Measurements from ENCODE around the gene ZAP70.

ZAP70 gene

DNA sequence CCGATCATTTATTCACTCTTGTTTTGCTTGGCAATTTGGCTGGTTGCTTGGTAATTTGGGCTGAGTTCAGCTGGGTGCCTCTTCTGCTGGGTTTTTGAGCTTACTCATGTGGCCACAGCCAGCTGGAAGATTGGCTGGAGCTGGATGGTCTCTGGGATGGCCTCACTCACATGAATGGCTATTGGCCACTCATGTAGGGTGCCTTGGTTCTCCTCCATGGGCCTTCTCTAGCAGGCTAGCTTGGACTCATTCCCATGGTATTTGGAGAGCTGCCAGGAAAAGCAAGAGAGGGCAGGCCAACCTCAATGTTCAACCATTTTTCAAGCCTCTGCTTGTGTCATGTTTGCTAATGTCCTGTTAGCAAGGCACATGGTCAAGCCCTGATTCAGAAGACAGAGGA lies 16.9 kb downstream of the ZAP70 start:
- TF ChIP-seq, protein P1, sequence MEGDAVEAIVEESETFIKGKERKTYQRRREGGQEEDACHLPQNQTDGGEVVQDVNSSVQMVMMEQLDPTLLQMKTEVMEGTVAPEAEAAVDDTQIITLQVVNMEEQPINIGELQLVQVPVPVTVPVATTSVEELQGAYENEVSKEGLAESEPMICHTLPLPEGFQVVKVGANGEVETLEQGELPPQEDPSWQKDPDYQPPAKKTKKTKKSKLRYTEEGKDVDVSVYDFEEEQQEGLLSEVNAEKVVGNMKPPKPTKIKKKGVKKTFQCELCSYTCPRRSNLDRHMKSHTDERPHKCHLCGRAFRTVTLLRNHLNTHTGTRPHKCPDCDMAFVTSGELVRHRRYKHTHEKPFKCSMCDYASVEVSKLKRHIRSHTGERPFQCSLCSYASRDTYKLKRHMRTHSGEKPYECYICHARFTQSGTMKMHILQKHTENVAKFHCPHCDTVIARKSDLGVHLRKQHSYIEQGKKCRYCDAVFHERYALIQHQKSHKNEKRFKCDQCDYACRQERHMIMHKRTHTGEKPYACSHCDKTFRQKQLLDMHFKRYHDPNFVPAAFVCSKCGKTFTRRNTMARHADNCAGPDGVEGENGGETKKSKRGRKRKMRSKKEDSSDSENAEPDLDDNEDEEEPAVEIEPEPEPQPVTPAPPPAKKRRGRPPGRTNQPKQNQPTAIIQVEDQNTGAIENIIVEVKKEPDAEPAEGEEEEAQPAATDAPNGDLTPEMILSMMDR (IDR thresholded peaks at IDR 0.05; ENCODE audit: control insufficient read depth, extremely low read depth, insufficient read depth), result no peak
- no peak overlapping the region for H3K4me3 ChIP-seq (ENCODE audit: low read depth, low read length)
- DNase-seq (ENCODE audit: low read depth), result no peak

DNA sequence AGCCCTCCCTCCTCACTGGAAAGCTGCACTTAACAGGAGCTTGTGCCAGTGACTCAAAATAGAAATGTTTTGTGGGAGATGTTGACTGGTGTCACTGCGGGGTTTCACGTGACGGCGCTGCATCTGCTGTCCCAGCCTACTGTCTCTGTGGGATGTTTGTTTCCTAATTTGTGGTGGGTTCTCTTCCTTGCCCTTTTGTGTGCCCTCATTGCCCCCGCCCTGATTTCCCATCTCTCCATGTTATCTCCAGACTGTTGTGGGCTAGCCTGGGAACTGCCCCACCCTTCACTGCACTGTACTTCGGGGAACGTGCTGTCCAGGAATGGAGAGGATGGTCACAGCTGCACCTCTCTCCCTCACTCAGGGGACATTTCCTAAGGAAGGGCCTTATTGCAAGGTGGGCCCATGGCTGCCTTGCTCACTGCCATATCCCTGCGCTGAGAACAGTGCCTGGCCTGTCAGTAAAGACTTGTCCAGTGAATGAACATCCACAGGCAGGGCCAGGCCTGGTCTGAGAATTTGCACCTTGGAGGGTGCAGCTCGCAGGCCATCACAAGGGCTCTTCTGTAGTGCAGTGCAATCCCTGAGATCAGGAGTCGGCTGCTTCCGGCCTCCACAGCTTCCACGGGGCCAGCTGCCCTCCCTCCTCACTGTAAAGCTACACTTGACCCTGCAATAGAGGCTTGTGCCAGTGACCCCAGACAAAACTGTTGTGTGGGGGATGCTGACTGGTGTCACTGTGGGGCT lies 18.1 kb downstream of the ZAP70 start:
- TF ChIP-seq, protein P1 (IDR thresholded peaks at IDR 0.05; ENCODE audit: control insufficient read depth, extremely low read depth, insufficient read depth), result no peak
- no peak for DNase-seq (ENCODE audit: low read depth)
- H3K4me3 ChIP-seq (ENCODE audit: low read depth, low read length), result no peak overlapping the region

DNA sequence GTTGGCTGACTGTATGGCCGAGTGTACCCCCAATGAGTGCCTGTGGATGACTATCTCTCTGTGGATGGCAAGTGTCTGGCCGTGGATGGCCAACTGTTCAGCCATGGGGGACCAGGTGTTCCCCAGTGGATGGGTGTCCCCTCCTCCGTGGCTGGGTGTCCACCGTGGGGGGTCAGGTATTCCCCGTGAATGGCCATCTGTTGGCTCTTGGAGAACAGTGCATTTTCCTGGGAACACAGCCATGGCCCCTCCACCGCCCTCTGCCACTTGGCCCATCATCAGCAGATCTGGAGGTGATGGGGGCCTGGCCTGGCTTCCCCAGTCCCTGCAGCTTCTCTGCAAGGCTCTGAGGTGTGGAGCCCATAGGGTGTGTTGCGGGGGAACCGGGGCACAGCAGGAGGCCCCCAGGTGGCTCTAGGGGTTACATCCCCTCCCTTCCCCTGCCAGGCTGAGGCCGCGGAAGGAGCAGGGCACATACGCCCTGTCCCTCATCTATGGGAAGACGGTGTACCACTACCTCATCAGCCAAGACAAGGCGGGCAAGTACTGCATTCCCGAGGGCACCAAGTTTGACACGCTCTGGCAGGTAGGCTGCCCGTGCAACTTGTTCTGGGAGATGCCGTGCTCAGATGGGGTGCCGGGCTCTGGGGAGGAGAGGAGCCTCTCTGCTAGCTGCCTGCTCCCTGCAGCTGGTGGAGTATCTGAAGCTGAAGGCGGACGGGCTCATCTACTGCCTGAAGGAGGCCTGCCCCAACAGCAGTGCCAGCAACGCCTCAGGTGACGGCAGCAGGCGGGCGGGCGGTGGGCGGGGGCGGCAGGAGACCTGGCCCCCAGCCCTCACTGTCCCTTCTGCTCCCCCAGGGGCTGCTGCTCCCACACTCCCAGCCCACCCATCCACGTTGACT lies 19.3 kb downstream of the ZAP70 start:
- no peak overlapping the region for H3K4me3 ChIP-seq (ENCODE audit: low read depth, low read length)
- TF ChIP-seq, protein P1 (IDR thresholded peaks at IDR 0.05; ENCODE audit: control insufficient read depth, extremely low read depth, insufficient read depth), result no peak
- DNase-seq (ENCODE audit: low read depth), result no peak

DNA sequence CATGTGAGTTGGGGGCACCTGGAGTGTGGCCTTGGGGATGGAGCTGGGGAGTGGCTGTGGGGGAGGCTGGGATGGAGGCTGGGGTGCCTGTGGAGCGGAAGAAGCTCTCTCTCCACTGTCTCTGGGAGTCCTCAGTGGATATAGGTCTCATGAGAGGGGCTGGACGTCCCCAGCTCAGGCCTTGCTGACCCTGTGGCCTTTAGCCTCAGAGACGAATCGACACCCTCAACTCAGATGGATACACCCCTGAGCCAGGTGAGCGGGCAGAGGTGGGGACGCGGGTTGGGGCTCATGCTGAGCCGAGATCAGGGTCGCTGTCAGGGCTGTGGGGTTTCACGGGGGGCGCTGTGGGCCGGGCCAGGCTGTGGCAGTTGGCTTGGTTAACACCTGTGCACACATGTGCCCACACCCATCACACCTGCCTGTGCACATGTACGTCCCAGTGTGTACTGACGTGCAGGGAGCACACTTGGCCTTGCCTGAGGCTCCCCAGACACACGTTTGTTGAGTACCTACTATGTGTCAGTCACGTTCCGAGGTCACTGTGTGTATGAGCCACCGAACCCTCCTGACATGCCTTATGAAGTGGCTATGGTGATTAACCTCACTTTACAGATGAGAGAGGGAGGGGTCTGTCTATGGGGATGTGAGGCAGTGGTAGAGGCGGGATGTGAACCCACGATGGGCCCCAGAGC lies 20.1 kb downstream of the ZAP70 start:
- TF ChIP-seq, protein P1 (IDR thresholded peaks at IDR 0.05; ENCODE audit: control insufficient read depth, extremely low read depth, insufficient read depth), result no peak
- DNase-seq (ENCODE audit: low read depth), result no peak

DNA sequence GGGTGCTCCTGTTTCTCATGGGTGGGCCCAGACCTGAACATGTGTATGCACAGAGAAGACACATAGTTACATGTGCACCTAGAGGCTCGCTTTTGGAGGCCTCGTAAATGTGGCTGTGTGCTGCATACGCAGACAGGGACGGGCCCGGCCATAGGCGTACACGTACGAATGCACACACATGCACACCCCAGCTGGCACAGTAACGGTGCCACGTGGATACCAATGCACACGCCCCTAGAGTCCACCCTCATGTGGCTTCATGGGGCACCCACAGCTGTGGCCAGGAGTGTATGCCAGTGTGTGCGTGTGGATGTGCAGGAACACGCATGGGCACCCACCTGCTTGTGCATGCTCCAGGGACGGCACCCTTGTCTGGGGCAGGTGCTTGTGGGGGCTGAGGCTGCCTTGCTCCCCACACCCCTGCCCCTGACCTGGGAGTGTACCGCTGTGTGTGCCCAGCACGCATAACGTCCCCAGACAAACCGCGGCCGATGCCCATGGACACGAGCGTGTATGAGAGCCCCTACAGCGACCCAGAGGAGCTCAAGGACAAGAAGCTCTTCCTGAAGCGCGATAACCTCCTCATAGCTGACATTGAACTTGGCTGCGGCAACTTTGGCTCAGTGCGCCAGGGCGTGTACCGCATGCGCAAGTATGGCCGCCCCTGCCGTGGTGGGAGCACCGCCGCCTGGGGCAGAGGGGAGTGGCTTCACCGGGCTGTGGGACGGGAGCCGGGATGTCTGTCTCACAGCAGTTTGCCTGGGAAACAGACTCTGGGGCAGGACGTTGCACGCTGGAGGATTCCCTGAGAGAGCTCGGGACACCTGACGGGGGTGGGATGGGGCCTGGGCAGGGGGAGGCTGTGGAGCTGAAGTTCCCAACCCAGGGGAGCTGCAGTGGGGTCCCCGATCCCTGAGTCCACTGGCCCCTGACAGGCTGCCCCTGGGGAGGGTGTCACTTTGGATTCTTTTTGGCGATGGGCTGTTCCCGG lies 21.0 kb downstream of the ZAP70 start:
- TF ChIP-seq, protein P1 (IDR thresholded peaks at IDR 0.05; ENCODE audit: control insufficient read depth, extremely low read depth, insufficient read depth), result no peak
- no peak for DNase-seq (ENCODE audit: low read depth)
- H3K4me3 ChIP-seq (ENCODE audit: low read depth, low read length), result no peak overlapping the region

More for the DNA sequence above, 20.1 kb downstream of the ZAP70 start:
- H3K4me3 ChIP-seq (ENCODE audit: low read depth, low read length), result no peak overlapping the region

DNA sequence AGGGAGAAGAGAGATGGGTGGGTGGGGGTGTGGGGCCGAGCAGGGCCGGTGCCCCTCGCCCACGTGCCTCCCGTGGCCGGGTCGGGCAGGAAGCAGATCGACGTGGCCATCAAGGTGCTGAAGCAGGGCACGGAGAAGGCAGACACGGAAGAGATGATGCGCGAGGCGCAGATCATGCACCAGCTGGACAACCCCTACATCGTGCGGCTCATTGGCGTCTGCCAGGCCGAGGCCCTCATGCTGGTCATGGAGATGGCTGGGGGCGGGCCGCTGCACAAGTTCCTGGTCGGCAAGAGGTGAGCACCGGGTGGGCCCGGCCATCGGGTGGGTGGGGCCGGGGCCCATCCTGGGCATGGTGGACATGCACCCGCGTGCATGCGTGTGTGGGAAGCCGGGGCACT lies 21.8 kb downstream of the ZAP70 start:
- no peak overlapping the region for H3K4me3 ChIP-seq (ENCODE audit: low read depth, low read length)
- TF ChIP-seq, protein P1 (IDR thresholded peaks at IDR 0.05; ENCODE audit: control insufficient read depth, extremely low read depth, insufficient read depth), result no peak
- no peak for DNase-seq (ENCODE audit: low read depth)

All from LNCaP clone FGC (cell line).